ENCODE results near the gene WNK2.

DNA sequence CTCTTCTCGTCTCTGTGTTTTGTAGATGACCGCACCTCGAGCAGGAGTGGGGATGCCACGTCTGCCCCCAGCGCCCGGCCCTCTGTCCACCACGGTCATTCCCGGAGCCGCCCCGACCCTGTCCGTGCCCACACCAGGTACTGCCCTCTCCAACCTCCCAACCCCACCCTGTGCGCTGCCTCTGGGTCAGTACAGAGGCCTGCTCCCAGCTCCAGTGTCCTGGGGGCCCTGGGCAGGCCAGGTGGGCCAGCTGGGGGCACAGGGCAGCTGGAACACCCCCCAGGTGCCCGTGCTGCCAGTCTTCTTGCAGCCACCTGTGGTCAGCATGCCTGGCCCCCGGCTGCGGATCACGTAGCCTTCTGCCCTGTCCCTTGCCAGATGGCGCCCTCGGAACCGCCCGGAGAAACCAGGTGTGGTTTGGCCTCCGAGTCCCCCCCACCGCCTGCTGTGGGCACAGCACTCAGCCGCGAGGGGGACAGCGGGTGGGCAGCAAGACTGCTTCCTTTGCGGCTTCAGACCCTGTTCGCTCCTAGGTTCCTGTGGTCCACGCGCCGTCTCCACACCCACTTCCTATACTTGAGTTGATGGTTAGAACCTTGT lies 133.7 kb downstream of the WNK2 start:
- TF ChIP-seq, protein P1, sequence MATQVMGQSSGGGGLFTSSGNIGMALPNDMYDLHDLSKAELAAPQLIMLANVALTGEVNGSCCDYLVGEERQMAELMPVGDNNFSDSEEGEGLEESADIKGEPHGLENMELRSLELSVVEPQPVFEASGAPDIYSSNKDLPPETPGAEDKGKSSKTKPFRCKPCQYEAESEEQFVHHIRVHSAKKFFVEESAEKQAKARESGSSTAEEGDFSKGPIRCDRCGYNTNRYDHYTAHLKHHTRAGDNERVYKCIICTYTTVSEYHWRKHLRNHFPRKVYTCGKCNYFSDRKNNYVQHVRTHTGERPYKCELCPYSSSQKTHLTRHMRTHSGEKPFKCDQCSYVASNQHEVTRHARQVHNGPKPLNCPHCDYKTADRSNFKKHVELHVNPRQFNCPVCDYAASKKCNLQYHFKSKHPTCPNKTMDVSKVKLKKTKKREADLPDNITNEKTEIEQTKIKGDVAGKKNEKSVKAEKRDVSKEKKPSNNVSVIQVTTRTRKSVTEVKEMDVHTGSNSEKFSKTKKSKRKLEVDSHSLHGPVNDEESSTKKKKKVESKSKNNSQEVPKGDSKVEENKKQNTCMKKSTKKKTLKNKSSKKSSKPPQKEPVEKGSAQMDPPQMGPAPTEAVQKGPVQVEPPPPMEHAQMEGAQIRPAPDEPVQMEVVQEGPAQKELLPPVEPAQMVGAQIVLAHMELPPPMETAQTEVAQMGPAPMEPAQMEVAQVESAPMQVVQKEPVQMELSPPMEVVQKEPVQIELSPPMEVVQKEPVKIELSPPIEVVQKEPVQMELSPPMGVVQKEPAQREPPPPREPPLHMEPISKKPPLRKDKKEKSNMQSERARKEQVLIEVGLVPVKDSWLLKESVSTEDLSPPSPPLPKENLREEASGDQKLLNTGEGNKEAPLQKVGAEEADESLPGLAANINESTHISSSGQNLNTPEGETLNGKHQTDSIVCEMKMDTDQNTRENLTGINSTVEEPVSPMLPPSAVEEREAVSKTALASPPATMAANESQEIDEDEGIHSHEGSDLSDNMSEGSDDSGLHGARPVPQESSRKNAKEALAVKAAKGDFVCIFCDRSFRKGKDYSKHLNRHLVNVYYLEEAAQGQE (IDR thresholded peaks at IDR 0.05), result no peak
- no peak for TF ChIP-seq POLR2A (IDR thresholded peaks at IDR 0.05; ENCODE audit: low read length)
- no peak for TF ChIP-seq HDAC2 (IDR thresholded peaks at IDR 0.05)
- TF ChIP-seq, protein P2, sequence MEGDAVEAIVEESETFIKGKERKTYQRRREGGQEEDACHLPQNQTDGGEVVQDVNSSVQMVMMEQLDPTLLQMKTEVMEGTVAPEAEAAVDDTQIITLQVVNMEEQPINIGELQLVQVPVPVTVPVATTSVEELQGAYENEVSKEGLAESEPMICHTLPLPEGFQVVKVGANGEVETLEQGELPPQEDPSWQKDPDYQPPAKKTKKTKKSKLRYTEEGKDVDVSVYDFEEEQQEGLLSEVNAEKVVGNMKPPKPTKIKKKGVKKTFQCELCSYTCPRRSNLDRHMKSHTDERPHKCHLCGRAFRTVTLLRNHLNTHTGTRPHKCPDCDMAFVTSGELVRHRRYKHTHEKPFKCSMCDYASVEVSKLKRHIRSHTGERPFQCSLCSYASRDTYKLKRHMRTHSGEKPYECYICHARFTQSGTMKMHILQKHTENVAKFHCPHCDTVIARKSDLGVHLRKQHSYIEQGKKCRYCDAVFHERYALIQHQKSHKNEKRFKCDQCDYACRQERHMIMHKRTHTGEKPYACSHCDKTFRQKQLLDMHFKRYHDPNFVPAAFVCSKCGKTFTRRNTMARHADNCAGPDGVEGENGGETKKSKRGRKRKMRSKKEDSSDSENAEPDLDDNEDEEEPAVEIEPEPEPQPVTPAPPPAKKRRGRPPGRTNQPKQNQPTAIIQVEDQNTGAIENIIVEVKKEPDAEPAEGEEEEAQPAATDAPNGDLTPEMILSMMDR (IDR thresholded peaks at IDR 0.05), result no peak
- no peak for TF ChIP-seq ZNF302 (CRISPR knock-in tag; IDR thresholded peaks at IDR 0.05)
- no peak for TF ChIP-seq KDM1A (IDR thresholded peaks at IDR 0.05; ENCODE audit: low read depth)
